Measurements from ENCODE around the gene AGFG2.

DNA sequence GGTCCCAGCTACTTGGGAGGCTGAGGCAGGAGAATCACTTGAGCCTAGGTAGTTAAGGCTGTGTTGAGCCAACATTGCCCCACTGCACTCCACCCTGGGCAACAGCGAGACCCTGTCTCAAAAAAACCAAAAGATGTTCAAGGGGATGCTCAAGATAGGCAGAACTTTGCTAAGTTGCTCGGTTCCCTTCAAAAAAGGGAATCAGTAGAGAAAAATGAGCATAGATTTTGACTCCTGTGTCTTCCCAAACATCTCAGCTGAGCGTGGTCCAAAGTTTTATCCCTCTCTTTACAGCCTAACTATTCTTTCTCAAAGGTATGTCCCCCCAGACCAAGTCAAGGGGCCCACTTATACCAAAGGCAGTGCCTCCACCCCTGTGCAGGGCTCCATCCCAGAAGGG is 14.0 kb downstream of the AGFG2 start:
- no peak for TF ChIP-seq CTCF (IDR thresholded peaks at IDR 0.05)
- no peak for TF ChIP-seq POLR2A (IDR thresholded peaks at IDR 0.05)
